ENCODE measurements around the gene SNX9.

Gene SNX9

GRCh38 chr6:157804448-157805327 lies 18.4 kb upstream of the SNX9 start:
- no peak for DNase-seq

- DNase-seq: no peak
These were observed 16.8 kb upstream of the SNX9 start for GRCh38 chr6:157806131-157806855.

GRCh38 chr6:157806856-157807215 lies 16.2 kb upstream of the SNX9 start:
- DNase-seq: no peak

GRCh38 chr6:157808405-157808950 lies 14.6 kb upstream of the SNX9 start:
- no peak for DNase-seq

GRCh38 chr6:157809613-157810012 lies 13.4 kb upstream of the SNX9 start:
- DNase-seq: no peak

- no peak for DNase-seq
These were observed 11.9 kb upstream of the SNX9 start for GRCh38 chr6:157811137-157811475.

GRCh38 chr6:157811476-157812173 lies 11.4 kb upstream of the SNX9 start:
- DNase-seq: no peak

GRCh38 chr6:157812425-157813171 lies 10.4 kb upstream of the SNX9 start:
- no peak for DNase-seq

GRCh38 chr6:157813191-157813590 lies 9.9 kb upstream of the SNX9 start:
- no peak for DNase-seq

GRCh38 chr6:157813750-157814455 lies 9.1 kb upstream of the SNX9 start:
- DNase-seq: no peak

- no peak for DNase-seq
These were observed 8.2 kb upstream of the SNX9 start for GRCh38 chr6:157814883-157815282.

- no peak for DNase-seq
These were observed 1.6 kb upstream of the SNX9 start for GRCh38 chr6:157821342-157822033.

GRCh38 chr6:157822245-157823000 lies 623 bp upstream of the SNX9 start:
- DNase-seq: no peak

- peak; percentile 36 for DNase-seq
These were observed 703 bp downstream of the SNX9 start for GRCh38 chr6:157823528-157824370.

- DNase-seq: no peak
These were observed 2.3 kb downstream of the SNX9 start for GRCh38 chr6:157825243-157825904.

GRCh38 chr6:157830354-157831017 lies 7.4 kb downstream of the SNX9 start:
- DNase-seq: no peak

- no peak for DNase-seq
These were observed 7.9 kb downstream of the SNX9 start for GRCh38 chr6:157831018-157831369.

- DNase-seq: no peak
These were observed 8.6 kb downstream of the SNX9 start for GRCh38 chr6:157831424-157832249.

All from NCI-H2227 treated with DMSO at 0.1 percent for 48 hours (cell line).